B cell (primary cell): ENCODE data around the gene RABAC1. TPM values are rescaled to one million over a fixed set of nuclear protein-coding genes. Genes with fewer than 3 reads are reported as not detected.

Experiments
- ATAC-seq: fragments of 200-7000 bp; cut with Tn5 transposase; one replicate; pipeline ENCODE4 v1.10.0; 2021; ENCODE audit warnings: low read depth, mild to moderate bottlenecking, moderate number of reproducible peaks, moderate library complexity
- CTCF ChIA-PET: fragments of 350-600 bp; sonication (Branson Sonifier 250); formaldehyde crosslinking; loops from one replicate; lab custom pipeline; 2021; ENCODE audit warnings: antibody characterized with exemption, inconsistent platforms; lab: Charles Lee
- POLR2A ChIA-PET: fragments of 350-600 bp; sonication (Branson Sonifier 250); formaldehyde crosslinking; loops from one replicate; lab custom pipeline; 2021; ENCODE audit warnings: antibody characterized with exemption; lab: Charles Lee
- DNase-seq: peaks from one replicate; pipeline ENCODE4 v3.0.0; 2013
- H2AFZ ChIP-seq: 2 replicates; pipeline ENCODE4 v1.6.1; 2012; ENCODE audit warnings: mild to moderate bottlenecking, low read depth, low read length; ENCODE audit not compliant: insufficient read depth, poor library complexity, severe bottlenecking
- H3K27ac ChIP-seq, 2 donors: 1 replicate in 1 of 2; 2 replicates in 1 of 2; pipeline ENCODE4 v1.5.1; 2012 to 2013; ENCODE audit warnings: low read length in 2 of 2, mild to moderate bottlenecking in 2 of 2, moderate library complexity in 1 of 2
- H3K27me3 ChIP-seq, 4 experiments: fragments of 200-600 bp in 1 of 4; sonication (generic) in 1 of 4; replicated peaks in 1 of 4; 1 replicate in 2 of 4; 2 replicates in 2 of 4; pipeline versions ENCODE4 v1.6.1 to v1.7.0; 2013 to 2016; ENCODE audit warnings: low read length in 3 of 4, mild to moderate bottlenecking in 2 of 4, mixed read lengths in 1 of 4, moderate library complexity in 1 of 4; ENCODE audit not compliant: insufficient read depth in 4 of 4, control insufficient read depth in 3 of 4; ENCODE audit errors: control extremely low read depth in 1 of 4
- H3K36me3 ChIP-seq, 2 experiments: replicated peaks in 1 of 2; 1 replicate in 1 of 2; 2 replicates in 1 of 2; pipeline versions ENCODE4 v1.6.1 to v1.7.1; 2013; ENCODE audit warnings: low read length in 1 of 2; ENCODE audit not compliant: insufficient read depth in 2 of 2, control insufficient read depth in 1 of 2; ENCODE audit errors: control extremely low read depth in 1 of 2, extremely low read depth in 1 of 2
- H3K4me1 ChIP-seq, 2 donors: fragments of 200-600 bp in 1 of 2; sonication (generic) in 1 of 2; 1 replicate in 1 of 2; 2 replicates in 1 of 2; pipeline versions ENCODE4 v1.5.1 to v1.6.1; 2013 to 2017; ENCODE audit warnings: low read length in 2 of 2; ENCODE audit not compliant: control insufficient read depth in 2 of 2, insufficient read depth in 2 of 2
- H3K4me2 ChIP-seq: replicated peaks from 2 replicates; pipeline ENCODE3; 2012; ENCODE audit warnings: mild to moderate bottlenecking, low read depth, low read length; ENCODE audit not compliant: poor library complexity, severe bottlenecking
- H3K4me3 ChIP-seq, 5 experiments: fragments of 200-600 bp in 1 of 5; sonication (generic) in 1 of 5; 1 replicate in 3 of 5; 2 replicates in 2 of 5; pipeline versions ENCODE4 v1.5.1 to v1.7.0; 2011 to 2016; ENCODE audit warnings: low read length in 4 of 5, mild to moderate bottlenecking in 4 of 5, low read depth in 2 of 5, control low read depth in 1 of 5, moderate library complexity in 1 of 5; ENCODE audit not compliant: insufficient read depth in 1 of 5; ENCODE audit errors: control extremely low read depth in 1 of 5, extremely low read depth in 1 of 5
- H3K79me2 ChIP-seq: fragments of 200-600 bp; sonication (generic); one replicate; pipeline ENCODE4 v1.6.0; 2016; ENCODE audit warnings: low read length; ENCODE audit not compliant: control insufficient read depth, insufficient read depth
- H3K9ac ChIP-seq: fragments of 200-600 bp; sonication (generic); 2 replicates; pipeline ENCODE4 v1.6.1; 2017; ENCODE audit warnings: mild to moderate bottlenecking, low read length, moderate library complexity
- H3K9me3 ChIP-seq, 3 donors: one replicate each; pipeline versions ENCODE4 v1.6.1 to v1.7.1; 2013; ENCODE audit warnings: low read length in 2 of 3; ENCODE audit not compliant: control insufficient read depth in 2 of 3, insufficient read depth in 1 of 3; ENCODE audit errors: control extremely low read depth in 1 of 3
- H4K20me1 ChIP-seq: 2 replicates; pipeline ENCODE4 v1.6.0; 2012; ENCODE audit warnings: mild to moderate bottlenecking, low read length; ENCODE audit not compliant: insufficient read depth, control insufficient read depth, poor library complexity, severe bottlenecking
- H3K27ac Mint-ChIP-seq: one replicate; pipeline ENCODE4 v1.8.0; 2021; ENCODE audit warnings: mixed read lengths
- H3K27me3 Mint-ChIP-seq: one replicate; pipeline ENCODE4 v1.8.0; 2021; ENCODE audit warnings: mixed read lengths
- H3K4me1 Mint-ChIP-seq: one replicate; pipeline ENCODE4 v1.8.0; 2021; ENCODE audit warnings: mixed read lengths
- H3K4me3 Mint-ChIP-seq: one replicate; pipeline ENCODE4 v1.8.0; 2021; ENCODE audit warnings: mixed read lengths
- H3K9me3 Mint-ChIP-seq: one replicate; pipeline ENCODE4 v1.8.0; 2022; ENCODE audit warnings: mixed read lengths; ENCODE audit not compliant: insufficient read depth
- CTCF ChIP-seq: fragments of 200-600 bp; IDR thresholded peaks from one replicate; pipeline ENCODE4 v1.8.0; 2022; ENCODE audit warnings: antibody characterized with exemption, mild to moderate bottlenecking
- EZH2 ChIP-seq: IDR thresholded peaks from 2 replicates; pipeline ENCODE4 v1.6.1; 2012; ENCODE audit warnings: borderline replicate concordance, low read depth, mild to moderate bottlenecking, moderate library complexity, low read length; ENCODE audit not compliant: insufficient read depth, poor library complexity, severe bottlenecking
- WGBS: methylation state at CpG from one replicate; pipeline ENCODE4 v1.1.5; 2013; ENCODE audit warnings: missing lambda C conversion rate; ENCODE audit not compliant: insufficient coverage; 5-methylcytosine and 5-hydroxymethylcytosine counted together
- intact Hi-C: fragments of 100-400 bp; cut with micrococcal nuclease; formaldehyde crosslinking; loops from one replicate; pipeline ENCODE4 v1.10.0; 2022
- polyA plus RNA-seq: library from polyadenylated mRNA; depleted of rRNA; stranded (reverse); fragments of >200 nt; gene quantifications from 2 replicates; pipeline ENCODE4 v1.2.3, GENCODE V29; 2012
- total RNA-seq, 2 donors: library from RNA; stranded (reverse); fragments of 120-200 nt in 1 of 2; gene quantifications; 1 replicate in 1 of 2; 2 replicates in 1 of 2; pipeline versions ENCODE4 v1.2.3 to v1.2.4, GENCODE V29; 2013 to 2022

The RABAC1 gene
- total and polyA plus RNA-seq, 2 donors (not counting 1 experiment from before 2014, with no cell fraction given) = 146 to 190 TPM

- Histone ChIP-seq H3K27me3 (peaks cover 0 to 21% (median 3%) of the 10 kb centered on the region in 4 experiments), H3K36me3 (no peaks in the 10 kb centered on the region), H3K9me3 (no peaks in the 10 kb centered on the region), H3K4me1 (peaks cover 7 to 12% of the 10 kb centered on the region in 2 donors), H3K27ac (no peak overlapping the region), H3K4me3 (no peak overlapping the region), H3K9ac (no peak overlapping the region), H3K79me2 (no peaks in the 10 kb centered on the region), H4K20me1 (no peaks in the 10 kb centered on the region), H2AFZ (no peak overlapping the region), H3K4me2 (no peak overlapping the region)
- TF ChIP-seq CTCF (no peak), EZH2 (no peak)
- intact Hi-C loops = no loop called here
- DNase-seq (no peak), ATAC-seq (no peak)
- peaks cover 15% of the 10 kb centered on the region for H3K27me3 Mint-ChIP-seq
- CTCF ChIA-PET = no interaction called here
- peaks cover 13% of the 10 kb centered on the region for H3K4me1 Mint-ChIP-seq
- H3K9me3 Mint-ChIP-seq = no peaks in the 10 kb centered on the region
- no peak overlapping the region for H3K4me3 Mint-ChIP-seq
- POLR2A ChIA-PET = no interaction called here
- H3K27ac Mint-ChIP-seq = no peak overlapping the region
- WGBS = 91% methylated on average over 3 of the region's 4 CpGs
Measured at GRCh38 chr19:41990028-41990427, 30.9 kb upstream of the RABAC1 start.

GRCh38 chr19:41988947-41989346 is 29.8 kb upstream of the RABAC1 start:
- Histone ChIP-seq H3K4me1 (peaks cover 7% of the 10 kb centered on the region in 2 donors), H3K4me2 (no peak overlapping the region), H3K79me2 (no peaks in the 10 kb centered on the region), H3K27ac (no peak overlapping the region), H3K9ac (no peak overlapping the region), H3K4me3 (no peak overlapping the region), H3K36me3 (no peaks in the 10 kb centered on the region), H2AFZ (no peak overlapping the region), H3K27me3 (peaks cover 0 to 13% (median 0%) of the 10 kb centered on the region in 4 experiments), H3K9me3 (no peaks in the 10 kb centered on the region), H4K20me1 (no peaks in the 10 kb centered on the region)
- H3K27ac Mint-ChIP-seq = no peak overlapping the region
- POLR2A ChIA-PET = no interaction called here
- peaks cover 8% of the 10 kb centered on the region for H3K4me1 Mint-ChIP-seq
- no peaks in the 10 kb centered on the region for H3K9me3 Mint-ChIP-seq
- intact Hi-C loops = no loop called here
- no peak for ATAC-seq
- CTCF ChIA-PET = no interaction called here
- DNase-seq = no peak
- TF ChIP-seq EZH2 (no peak), CTCF (no peak)
- H3K4me3 Mint-ChIP-seq = no peak overlapping the region
- peaks cover 9% of the 10 kb centered on the region for H3K27me3 Mint-ChIP-seq
- WGBS = 84% methylated on average over 3 of the region's 9 CpGs
